Suprapubic skin (tissue), 3 donors: ENCODE measurements around the gene PIK3R5.

Source experiments
- POLR2A ChIP-seq, 2 donors: fragments of 450-650 bp; IDR thresholded peaks; one replicate each; pipeline ENCODE4 v1.6.1; 2017; ENCODE audit warnings: antibody characterized with exemption in 2 of 2, mild to moderate bottlenecking in 2 of 2, moderate library complexity in 2 of 2
- TF ChIP-seq, protein P1 (sequence below), 2 donors: fragments of 200-600 bp in 1 of 2; fragments of 450-650 bp in 1 of 2; sonication (generic) in 1 of 2; IDR thresholded peaks; one replicate each; pipeline ENCODE4 v1.5.1; 2016 to 2019; ENCODE audit warnings: antibody characterized with exemption in 2 of 2, mild to moderate bottlenecking in 1 of 2, moderate library complexity in 1 of 2

DNA sequence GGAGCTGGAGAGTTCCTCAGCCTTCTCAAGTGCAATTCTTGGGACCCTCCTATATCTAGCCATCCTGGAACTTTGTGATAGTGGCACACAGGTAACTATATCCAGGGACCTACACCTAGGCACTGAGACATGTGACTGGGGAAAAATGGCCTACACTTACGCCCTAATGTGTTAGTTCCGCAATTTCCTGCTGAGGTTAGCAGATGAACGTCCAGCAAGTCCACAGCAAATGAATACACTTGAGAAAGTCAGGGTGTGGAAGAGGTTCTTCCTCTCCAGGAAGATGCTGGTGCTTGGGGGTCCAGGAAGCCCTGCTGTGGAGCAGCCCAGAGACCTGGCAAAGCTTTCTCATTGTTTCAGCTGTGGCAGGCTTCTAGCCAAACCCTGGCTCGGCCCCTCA is 20.8 kb downstream of the PIK3R5 start:
- no peak for TF ChIP-seq POLR2A (IDR thresholded peaks at IDR 0.05)
- TF ChIP-seq, protein P1, sequence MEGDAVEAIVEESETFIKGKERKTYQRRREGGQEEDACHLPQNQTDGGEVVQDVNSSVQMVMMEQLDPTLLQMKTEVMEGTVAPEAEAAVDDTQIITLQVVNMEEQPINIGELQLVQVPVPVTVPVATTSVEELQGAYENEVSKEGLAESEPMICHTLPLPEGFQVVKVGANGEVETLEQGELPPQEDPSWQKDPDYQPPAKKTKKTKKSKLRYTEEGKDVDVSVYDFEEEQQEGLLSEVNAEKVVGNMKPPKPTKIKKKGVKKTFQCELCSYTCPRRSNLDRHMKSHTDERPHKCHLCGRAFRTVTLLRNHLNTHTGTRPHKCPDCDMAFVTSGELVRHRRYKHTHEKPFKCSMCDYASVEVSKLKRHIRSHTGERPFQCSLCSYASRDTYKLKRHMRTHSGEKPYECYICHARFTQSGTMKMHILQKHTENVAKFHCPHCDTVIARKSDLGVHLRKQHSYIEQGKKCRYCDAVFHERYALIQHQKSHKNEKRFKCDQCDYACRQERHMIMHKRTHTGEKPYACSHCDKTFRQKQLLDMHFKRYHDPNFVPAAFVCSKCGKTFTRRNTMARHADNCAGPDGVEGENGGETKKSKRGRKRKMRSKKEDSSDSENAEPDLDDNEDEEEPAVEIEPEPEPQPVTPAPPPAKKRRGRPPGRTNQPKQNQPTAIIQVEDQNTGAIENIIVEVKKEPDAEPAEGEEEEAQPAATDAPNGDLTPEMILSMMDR (IDR thresholded peaks at IDR 0.05): no peak
